Activated CD8-positive, alpha-beta memory T cell treated with anti-CD3 and anti-CD28 coated beads, Interleukin-2, amount 50 U/mL, for 48 hours (primary cell): ENCODE data around the gene SFMBT1.
"Not testable (repeated sequence)": the region's sequence is repeated elsewhere in the genome, so short reads cannot be mapped to it uniquely, and the experiment has no call there.

Source experiments
- DNase-seq: peaks from one replicate; pipeline ENCODE4 v3.0.0-alpha.2; 2020

The SFMBT1 gene

GRCh38 chr3:53035018-53035417 is 10.9 kb downstream of the SFMBT1 start:
- DNase-seq, result not testable (repeated sequence)

GRCh38 chr3:53034411-53034810 is 11.5 kb downstream of the SFMBT1 start:
- DNase-seq, result not testable (repeated sequence)

GRCh38 chr3:53032609-53033008 is 13.3 kb downstream of the SFMBT1 start:
- no peak for DNase-seq

GRCh38 chr3:53030619-53031449 is 15.0 kb downstream of the SFMBT1 start:
- DNase-seq, result no peak

- no peak for DNase-seq
Measured at GRCh38 chr3:53028641-53029040, 17.2 kb downstream of the SFMBT1 start.

GRCh38 chr3:53027254-53027844 is 18.5 kb downstream of the SFMBT1 start:
- DNase-seq, result no peak

- DNase-seq, result no peak
Measured at GRCh38 chr3:53026382-53027162, 19.3 kb downstream of the SFMBT1 start.

GRCh38 chr3:53024315-53024714 is 21.6 kb downstream of the SFMBT1 start:
- DNase-seq, result no peak

- DNase-seq, result no peak
Measured at GRCh38 chr3:53023072-53023823, 22.6 kb downstream of the SFMBT1 start.

- no peak for DNase-seq
Measured at GRCh38 chr3:53022647-53023046, 23.2 kb downstream of the SFMBT1 start.

- no peak for DNase-seq
Measured at GRCh38 chr3:53016236-53016635, 29.6 kb downstream of the SFMBT1 start.

- no peak for DNase-seq
Measured at GRCh38 chr3:53011324-53011723, 34.5 kb downstream of the SFMBT1 start.

GRCh38 chr3:53009826-53010539 is 35.9 kb downstream of the SFMBT1 start:
- no peak for DNase-seq

- DNase-seq, result no peak
Measured at GRCh38 chr3:53008932-53009331, 36.9 kb downstream of the SFMBT1 start.

GRCh38 chr3:53005854-53006513 is 39.9 kb downstream of the SFMBT1 start:
- no peak for DNase-seq

GRCh38 chr3:53005338-53005737 is 40.5 kb downstream of the SFMBT1 start:
- no peak for DNase-seq

GRCh38 chr3:53003320-53003719 is 42.6 kb downstream of the SFMBT1 start:
- no peak for DNase-seq

- DNase-seq, result no peak
Measured at GRCh38 chr3:52998771-52999513, 46.9 kb downstream of the SFMBT1 start.

- DNase-seq, result no peak
Measured at GRCh38 chr3:52990637-52991036, 55.2 kb downstream of the SFMBT1 start.

GRCh38 chr3:52986938-52987337 is 58.9 kb downstream of the SFMBT1 start:
- DNase-seq, result no peak

GRCh38 chr3:52986049-52986448 is 59.8 kb downstream of the SFMBT1 start:
- no peak for DNase-seq
